KG1 (cell line): ENCODE data around the gene LONP2.
"Not testable (repeated sequence)": the region's sequence is repeated elsewhere in the genome, so short reads cannot be mapped to it uniquely, and the experiment has no call there.

ENCODE experiments used
- DNase-seq: peaks from one replicate; lab custom pipeline; 2025; lab: John Stamatoyannopoulos, UW

The LONP2 gene

DNA sequence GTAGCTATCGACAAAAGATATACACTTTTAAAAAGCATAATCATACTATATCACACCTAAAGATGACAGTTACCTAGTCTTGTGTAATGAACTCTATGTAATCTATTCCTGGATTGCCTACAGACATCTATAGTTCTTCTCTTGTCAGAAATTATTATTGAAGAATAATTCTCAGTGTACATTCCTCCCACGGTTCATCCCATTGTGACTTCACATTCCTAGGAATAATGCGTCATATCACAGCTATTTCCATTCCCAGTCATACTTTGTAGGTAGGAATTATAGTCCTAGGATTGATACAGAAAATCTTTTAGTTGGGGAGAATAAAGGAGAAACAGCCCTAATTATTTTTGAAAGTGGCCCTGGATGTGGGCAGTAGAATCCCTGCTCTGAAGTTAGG, 47.2 kb downstream of the LONP2 start:
- DNase-seq: no peak

DNA sequence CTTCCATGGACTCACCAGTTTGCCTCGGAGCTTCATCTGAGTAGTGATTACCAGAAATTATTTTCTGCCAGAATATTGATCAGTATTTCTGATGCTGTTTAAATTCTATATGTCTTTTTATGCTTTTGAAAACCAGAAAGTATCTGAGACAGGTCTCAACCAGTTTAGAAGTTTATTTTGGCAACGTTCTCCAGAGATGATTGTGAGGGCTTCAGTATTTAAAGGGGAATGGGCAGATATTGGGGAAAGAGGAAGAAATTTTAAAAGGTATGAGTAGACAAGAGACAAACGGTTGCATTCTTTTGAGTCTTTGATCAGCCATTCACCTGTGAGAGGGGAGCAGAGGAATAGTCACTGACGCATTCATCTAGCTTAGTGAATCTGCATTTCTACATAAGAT, 47.7 kb downstream of the LONP2 start:
- no peak for DNase-seq

DNA sequence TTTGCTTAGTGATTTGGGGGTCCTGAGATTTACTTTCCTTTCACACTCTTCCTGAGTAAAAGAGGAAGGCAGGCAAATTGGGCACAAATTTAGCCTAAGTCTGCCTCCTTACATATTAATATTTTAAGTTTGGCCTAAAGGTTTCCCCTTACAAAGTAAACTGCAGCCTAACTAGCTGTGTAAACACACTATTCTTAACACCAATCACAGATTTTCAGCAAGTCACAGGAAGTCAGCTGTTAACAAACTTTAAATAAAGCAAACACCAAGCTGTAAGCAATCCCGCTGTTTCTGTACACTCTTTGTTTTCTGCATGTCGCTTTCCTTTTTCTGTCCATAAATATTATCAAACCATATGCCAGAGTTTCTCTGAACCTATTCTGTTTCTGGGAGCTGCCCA, 48.4 kb downstream of the LONP2 start:
- no peak for DNase-seq

DNA sequence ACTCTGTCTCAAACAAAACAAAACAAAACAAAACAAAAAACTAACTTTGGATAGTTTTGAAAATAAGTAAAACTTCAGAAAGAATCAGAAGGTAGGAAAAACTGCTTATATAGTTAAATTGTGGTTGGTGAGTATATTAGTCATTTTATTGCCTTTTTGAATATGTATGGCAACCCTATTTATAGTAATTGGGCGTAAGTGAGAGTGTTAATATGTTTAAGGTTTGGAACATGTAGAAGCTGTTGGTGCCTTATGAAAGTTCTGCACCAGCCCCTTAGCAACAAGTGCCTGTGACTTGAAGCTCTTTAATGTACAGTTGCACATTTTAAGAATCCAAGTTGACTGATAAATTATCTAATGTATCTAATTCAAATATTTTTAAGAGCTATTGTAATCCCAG, 50.6 kb downstream of the LONP2 start:
- no peak for DNase-seq

DNA sequence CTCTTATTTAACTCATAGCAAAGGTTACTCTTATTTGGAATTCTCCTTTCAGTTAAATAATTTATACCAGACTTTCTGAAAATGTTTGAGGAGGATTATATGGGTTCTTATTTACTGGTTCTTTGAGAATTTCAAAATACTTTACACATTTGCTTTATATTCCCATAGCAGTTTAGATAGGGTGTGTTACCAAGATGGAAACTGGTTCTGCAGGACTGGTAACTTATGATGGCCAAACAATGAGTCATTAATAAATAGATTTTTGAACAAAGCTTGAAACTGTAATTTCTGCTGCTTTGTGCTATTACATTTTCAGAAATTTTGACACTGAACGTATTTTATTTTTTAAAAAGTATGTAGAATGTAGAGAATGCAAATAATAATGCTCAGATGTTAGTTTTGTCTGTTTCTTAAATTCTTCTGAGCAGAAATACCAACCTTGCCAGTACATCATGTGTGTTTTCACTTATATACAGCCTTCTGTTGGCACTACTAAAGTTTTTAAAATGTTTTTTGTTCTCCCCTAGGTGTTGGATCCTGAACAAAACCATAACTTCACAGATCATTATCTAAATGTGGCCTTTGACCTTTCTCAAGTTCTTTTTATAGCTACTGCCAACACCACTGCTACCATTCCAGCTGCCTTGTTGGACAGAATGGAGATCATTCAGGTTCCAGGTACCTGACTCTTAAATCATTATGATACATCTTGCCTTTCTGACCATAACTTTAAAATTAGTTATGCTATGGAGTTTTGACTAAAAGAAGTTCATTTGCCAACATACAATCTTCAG, 51.6 kb downstream of the LONP2 start:
- no peak for DNase-seq

DNA sequence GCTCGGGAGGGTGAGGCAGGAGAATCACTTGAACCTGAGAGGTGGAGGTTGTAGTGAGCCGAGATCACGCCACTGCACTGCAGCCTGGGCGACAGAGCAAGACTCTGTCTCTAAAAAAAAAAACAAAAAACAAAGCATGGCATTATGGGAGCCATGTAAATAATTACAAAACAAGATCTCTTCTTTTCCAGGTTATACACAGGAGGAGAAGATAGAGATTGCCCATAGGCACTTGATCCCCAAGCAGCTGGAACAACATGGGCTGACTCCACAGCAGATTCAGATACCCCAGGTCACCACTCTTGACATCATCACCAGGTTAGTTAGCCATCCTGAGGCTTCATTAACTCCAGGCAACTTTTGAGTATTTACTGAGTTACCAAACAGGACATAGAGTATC, 55.4 kb downstream of the LONP2 start:
- no peak for DNase-seq

DNA sequence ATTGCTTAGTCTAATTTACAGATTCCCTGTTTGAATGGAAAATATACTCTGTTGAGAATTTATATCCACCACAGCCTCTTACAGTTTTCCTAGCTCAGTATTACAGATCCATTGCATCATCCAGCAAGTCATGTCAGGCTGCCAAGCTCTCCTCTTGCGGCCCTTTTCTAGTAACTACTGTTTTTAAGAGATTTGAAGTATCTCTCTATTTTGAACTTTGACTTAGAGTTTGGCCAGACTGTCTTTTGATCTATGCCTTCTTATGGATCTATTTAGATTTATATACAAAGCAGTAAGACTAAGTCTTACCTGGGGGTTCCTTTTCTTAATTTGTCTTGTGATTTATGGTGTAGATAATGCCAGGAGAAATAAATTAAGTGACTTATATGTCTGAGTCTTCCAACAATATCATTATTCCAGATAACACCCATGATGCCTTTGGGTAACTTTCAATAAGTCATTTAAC, 56.3 kb downstream of the LONP2 start:
- no peak for DNase-seq

DNA sequence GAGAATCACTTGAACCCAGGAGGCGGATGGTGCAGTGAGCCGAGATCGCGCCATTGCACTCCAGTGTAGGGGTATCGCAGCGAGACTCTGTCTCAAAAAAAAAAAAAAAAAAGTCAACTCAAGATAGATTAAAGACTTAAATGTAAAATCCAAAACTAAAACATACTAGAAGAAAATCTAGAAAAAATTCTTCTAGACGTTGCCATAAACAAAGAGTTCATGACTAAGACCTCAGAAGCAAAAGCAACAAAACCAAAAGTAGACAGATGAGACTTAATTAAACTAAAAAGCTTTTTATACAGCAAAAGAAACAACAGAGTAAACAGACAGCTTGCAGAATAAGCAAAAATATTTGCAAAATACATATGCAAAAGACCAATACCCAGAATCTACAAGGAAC, 64.4 kb downstream of the LONP2 start:
- no peak for DNase-seq

DNA sequence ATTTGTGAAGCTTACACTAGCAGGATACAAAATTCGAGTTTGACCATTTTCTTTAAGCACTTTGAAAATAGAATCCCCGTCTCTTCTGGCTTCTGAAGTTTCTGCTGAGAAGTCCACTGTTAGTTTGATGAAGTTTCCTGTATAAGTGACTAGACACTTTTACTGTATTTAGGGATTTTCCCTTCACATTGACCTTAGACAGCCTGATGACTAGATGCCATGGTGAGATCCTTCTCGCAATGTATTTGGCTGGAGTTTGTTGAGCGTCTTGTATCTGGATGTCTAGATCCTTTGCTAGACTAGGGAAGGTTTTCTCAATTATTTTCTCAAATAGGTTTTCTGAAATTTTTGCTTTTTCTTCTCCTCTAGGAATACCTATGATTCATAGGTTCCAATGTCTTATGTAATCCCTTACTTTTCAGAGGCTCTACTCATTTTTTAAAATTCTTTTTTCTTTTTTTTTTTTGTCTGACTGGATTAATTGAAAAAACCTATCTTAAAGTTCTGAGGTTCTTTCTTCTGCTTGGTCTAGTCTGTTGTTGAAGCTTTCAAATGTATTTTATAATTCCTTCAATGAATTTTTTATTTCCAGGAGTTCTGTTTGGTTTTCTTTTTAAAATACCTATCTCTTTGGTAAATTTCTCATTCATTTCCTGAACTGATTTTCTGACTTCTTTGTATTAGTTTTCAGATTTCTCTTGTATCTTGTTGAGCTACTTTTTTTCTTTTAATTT, 67.0 kb downstream of the LONP2 start:
- no peak for DNase-seq

DNA sequence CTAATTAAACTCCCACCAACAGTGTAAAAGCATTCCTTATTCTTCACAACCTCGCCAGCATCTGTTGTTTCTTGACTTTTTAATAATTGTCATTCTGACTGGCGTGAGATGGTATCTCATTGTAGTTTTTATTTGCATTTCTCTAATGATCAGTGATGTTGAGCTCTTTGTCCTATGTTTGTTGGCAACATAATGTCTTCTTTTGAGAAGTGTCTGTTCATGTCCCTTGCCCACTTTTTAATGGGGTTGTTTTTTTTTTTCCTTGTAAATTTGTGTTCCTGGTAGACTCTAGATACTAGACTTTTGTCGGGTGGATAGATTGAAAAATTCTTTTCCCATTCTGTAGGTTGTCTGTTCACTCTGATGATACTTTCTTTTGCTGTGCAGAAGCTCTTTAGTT, 69.8 kb downstream of the LONP2 start:
- not testable (repeated sequence) for DNase-seq

DNA sequence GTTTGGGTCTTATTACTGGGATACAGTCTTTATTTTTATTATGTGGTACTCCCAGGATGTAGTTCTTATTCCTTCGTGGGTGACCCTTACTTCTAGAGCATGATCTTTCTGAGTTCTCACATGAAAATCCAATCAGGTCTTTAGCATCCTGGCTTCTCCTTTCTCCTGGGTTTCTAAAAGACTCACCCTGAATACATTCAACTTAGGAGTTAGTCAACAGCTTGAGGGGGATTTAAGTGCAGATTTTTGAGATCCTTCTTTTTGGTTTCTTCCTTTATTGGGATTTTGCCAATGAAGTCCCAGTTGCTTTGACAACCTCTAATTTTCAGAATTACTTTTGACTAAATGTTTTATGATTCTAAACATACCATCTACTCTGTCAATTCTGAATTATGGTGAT, 72.9 kb downstream of the LONP2 start:
- DNase-seq: no peak

DNA sequence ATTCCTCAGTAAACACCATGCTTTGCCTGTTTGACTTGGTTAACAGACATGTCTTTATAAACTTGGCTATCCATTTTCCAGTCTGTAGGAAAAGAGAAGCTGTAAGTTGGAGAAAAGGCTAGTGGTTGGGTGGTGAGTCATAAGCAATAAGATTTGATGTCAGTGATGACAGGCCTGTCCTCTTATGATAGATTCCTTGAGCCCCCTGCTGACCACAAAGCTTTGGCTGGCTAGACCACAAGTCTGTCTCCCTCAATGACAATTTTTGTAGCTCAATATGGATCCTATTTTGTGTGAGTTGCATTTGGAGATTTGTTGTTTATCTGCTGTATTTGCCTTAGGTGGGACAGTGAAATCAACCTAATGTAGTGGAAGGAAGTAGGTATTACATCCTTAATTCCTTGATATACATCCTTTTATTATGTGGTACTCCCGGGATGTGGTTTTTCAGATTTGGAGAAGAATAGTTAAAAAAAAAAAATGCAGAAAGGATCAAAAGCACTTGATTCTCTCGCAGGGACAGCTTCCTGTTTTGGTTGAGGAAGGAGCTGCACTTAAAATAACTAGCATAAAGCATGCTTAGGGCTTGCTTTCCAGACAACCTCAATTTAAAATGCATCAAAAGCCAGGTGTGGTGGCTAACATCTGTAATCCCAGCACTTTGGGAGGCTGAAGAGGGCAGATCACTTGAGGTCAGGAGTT, 73.7 kb downstream of the LONP2 start:
- no peak for DNase-seq

DNA sequence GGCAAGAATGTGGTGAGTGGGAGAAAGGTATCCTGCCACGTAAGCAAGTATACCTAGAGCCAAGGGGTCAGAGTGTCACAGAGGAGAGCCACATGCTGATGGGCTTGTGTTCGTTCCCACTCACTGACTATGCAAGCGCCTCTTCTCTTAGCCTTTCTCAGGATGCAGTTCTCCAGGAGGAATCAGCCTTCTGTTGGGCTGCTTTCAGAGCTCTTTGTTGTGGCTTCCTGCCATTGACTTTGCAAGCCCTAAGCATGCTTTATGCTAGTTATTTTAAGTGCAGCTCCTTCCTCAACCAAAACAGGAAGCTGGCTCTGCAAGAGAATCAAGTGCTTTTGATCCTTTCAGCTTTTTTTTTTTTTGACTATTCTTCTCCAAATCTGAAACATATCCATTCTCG, 74.5 kb downstream of the LONP2 start:
- peak; percentile 36 for DNase-seq

DNA sequence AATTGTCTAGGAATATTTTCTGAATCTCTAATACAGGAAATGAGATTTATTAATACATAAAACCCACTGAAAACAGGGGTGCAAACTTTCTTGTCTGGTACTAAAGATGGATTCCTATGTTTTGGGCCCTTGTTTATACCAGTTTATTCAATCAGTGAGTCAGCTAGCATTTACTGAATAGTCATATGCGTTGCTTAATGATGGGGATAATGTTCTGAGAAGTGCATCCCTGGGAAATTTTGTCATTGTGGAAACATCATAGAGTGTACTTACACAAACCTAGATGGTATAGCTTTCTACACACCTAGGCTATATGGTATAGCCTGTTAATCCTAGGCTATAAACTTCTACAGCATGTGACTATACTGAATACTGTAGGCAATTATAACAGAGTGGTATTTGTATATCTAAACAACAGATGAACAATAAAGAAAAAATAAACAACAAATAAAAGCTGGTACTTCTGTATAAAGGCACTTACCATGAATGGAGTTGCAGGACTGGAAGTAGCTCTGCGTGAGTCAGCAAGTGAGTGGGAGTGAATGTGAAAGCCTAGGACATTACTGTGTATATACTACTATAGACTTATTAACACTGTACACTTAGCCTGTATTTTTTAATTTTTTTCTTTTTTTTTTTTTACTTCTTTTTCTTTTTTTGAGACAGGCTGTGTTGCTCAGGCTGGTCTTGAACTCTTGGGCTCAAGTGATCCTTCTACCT, 77.4 kb downstream of the LONP2 start:
- DNase-seq: no peak

DNA sequence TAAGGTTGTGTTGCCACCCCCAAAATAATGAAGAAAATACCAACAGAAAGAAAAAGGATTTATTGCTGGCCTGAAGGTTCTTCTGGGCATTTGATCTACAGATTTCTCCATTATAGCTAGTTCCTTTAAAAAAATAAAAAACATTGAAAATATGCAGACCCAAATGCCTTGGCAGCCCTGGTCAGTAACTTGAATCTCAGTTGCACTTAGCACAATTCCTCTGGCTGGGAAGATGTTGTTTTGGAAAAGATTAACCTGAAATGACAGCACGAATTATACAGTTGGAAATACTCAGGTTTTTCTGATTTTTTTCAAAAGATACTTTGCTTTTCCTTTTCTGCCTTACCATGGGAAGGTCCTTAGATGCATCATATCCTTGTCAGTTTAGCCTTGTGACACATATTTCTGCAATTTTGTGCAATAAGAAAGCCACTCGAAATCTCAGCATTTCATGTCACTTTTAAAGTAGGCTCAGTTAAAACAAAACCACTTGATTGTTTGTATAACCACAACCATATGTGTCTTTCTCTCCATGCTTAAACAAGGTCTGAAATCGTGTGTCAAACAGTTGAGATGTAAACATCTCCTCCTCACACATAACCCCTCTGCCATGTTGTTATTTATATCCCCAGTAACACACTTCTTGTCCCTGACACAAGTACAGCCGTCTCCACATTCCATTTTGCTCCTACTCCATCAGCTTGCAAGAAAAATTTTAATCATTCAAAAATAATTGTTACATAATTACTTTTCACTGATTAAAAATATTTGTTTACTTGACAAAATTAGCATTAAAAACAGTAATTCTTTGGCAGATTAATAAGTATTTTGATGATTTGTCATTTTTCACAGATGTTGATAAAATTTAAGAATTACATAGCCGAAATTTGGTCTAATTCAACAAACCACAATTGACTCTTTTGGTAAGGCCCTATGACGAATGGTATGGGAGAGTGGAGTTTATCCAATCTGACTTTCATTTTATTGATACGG, 80.0 kb downstream of the LONP2 start:
- no peak for DNase-seq

DNA sequence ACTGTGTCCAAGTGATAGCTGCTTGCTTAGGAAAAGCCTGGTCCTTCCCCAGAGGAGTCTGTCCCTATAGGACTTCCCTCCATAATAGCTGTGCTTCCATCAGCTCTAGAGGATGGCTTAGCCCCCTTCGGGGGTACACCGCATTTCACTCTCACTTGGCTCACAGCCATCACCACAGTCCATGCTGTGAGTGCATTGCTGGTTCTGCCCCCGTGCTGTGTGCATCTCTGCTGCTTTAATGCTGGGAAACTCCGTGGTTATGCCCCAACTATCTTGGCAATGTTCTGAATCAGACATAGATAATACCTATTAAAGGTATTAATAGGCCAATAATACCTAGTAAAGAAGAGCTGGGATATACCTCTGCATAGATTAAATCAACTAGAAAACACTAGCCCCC, 82.8 kb downstream of the LONP2 start:
- DNase-seq: no peak

DNA sequence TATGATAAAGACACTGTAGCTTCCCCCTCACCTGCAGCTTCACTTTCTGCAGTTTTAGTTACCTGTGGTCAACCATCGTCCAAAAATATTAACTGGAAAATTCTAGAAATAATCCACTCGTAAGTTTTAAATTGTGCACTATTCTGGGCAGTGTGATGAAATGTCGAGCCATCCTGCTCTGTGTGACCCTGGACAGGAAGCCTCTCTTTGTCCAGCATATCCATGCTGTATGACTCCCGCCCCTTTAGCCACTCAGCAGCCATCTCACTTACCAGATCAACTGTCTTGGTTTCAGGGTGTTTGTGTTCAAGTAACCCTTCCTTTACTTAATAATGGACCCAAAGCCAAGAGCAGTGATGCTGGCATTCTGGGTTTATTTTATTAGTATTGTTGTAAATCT, 85.0 kb downstream of the LONP2 start:
- no peak for DNase-seq

DNA sequence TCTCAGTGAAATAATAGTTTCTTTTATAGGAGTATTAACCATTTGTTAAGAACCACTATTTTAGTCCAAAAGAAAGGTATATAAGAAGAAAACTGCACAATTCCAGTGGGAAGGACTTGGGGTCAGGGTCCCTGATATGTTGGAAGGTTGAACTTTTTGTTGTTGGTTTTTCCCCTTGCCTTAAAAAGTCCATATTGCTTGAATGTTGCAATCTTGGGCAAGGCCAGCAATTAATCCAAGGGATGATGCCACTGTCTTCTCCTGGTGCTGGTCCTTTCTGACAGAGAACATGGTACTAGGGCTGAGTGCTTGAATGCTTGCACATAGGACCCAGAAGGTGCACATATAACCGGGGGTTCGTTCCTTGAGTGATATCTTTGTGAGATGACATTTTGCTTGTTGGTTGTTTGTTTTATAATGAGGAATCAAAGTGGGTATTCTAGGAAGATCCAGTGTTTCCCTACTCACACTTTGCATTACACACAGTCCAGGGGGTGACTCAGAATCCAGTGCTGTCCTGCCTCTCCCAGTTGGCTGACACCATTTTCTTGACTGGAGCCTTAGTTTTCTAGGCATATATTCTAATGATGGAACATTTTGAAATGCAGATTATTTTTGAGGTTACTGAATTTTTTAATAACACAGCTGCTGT, 86.2 kb downstream of the LONP2 start:
- DNase-seq: no peak

DNA sequence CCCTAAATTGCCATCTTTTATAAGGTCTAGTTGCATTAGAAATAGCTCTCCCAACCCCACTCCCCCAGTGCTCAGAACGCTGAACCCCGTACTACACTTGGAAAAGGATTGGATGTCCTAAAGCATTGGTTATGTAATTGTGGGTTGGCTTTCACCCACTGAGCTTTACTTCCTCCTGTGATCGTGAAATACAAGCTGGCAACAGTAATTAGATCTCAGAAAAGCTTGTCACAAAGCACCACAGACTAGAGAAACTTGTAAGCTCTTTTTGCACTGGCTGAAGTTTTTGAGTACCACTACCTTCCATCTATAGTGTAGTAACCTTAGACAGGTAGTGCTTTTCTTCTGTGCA, 86.7 kb downstream of the LONP2 start:
- no peak for DNase-seq

DNA sequence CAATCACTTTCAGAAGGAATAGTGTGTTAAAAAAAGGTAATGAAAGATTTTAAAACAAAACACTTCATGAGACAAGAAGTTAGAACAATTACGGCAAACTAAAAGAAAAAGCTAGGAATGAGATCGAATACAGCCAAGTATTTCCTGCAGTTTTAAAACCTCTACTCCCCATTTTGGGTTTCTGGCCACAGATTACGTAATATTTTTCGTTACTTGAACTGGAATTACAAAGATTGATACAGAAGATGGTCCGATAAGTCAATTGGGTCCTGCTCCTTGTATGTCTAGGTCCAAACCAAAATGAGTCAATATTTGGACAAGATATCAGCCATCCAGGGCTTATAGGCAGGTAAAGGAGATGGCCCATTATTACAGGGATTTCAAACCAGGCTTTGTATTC, 88.9 kb downstream of the LONP2 start:
- DNase-seq: no peak

DNA sequence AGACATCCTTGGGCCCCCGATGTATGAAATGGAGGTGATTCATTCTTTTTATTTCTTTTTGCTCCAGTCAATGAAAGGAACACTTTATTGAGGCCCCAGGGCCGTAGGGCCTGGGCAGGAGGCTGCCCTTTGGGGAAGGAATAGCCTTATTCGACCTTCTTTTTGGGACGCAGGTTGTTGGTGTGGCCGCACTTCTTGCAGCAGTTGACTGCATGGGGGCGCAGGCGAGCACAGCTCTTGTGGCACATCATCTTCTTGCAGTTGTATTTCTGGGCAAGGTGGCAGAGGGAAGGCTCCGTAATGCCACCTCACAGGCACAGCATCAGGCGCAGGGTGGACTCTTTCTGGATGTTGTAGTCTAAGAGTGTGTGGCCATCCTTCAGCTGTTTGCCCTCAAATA, 90.2 kb downstream of the LONP2 start:
- no peak for DNase-seq
